Esophagus squamous epithelium (tissue), 5 donors: ENCODE measurements around the gene ARMC8. TPM values are rescaled to one million over a fixed set of nuclear protein-coding genes. Genes with fewer than 3 reads are reported as not detected.

Source experiments
- DNase-seq: peaks from one replicate; lab custom pipeline; 2025; lab: John Stamatoyannopoulos, UW
- H3K27ac ChIP-seq, 4 donors: fragments of 200-600 bp; sonication (generic); one replicate each; pipeline ENCODE4 v1.5.1; 2016 to 2019; ENCODE audit warnings: mild to moderate bottlenecking in 1 of 4
- H3K27me3 ChIP-seq, 4 donors: fragments of 200-600 bp; sonication (generic); 1 replicate in 3 of 4; 2 replicates in 1 of 4; pipeline versions ENCODE4 v1.5.1 to v1.6.0; 2017 to 2021; ENCODE audit warnings: antibody characterized with exemption in 1 of 4
- H3K36me3 ChIP-seq, 3 donors: fragments of 200-600 bp; sonication (generic); one replicate each; pipeline ENCODE4 v1.5.1; 2016 to 2019
- H3K4me1 ChIP-seq, 3 donors: fragments of 200-600 bp; sonication (generic); one replicate each; pipeline ENCODE4 v1.5.1; 2017 to 2019
- H3K4me3 ChIP-seq, 4 donors: fragments of 200-600 bp; sonication (generic); 1 replicate in 3 of 4; 2 replicates in 1 of 4; pipeline ENCODE4 v1.5.1; 2016 to 2019; ENCODE audit warnings: mild to moderate bottlenecking in 2 of 4, moderate library complexity in 1 of 4
- H3K9me3 ChIP-seq, 3 donors: fragments of 200-600 bp; sonication (generic); one replicate each; pipeline ENCODE4 v1.5.1; 2016 to 2019
- CTCF ChIP-seq, 6 experiments: fragments of 450-650 bp in 4 of 6; fragments of 200-600 bp in 2 of 6; sonication (generic) in 2 of 6; IDR thresholded peaks; one replicate each; pipeline ENCODE4 v1.5.1; 2016 to 2019; ENCODE audit warnings: antibody characterized with exemption in 6 of 6, mild to moderate bottlenecking in 4 of 6, moderate library complexity in 4 of 6
- POLR2A ChIP-seq, 4 donors: fragments of 450-650 bp; IDR thresholded peaks; one replicate each; pipeline ENCODE4 v1.6.1; 2017; ENCODE audit warnings: antibody characterized with exemption in 4 of 4, mild to moderate bottlenecking in 4 of 4, moderate library complexity in 3 of 4
- WGBS, 2 donors: methylation state at CpG; one replicate each; pipeline ENCODE4 v1.1.5; 2018; 5-methylcytosine and 5-hydroxymethylcytosine counted together
- intact Hi-C: fragments of 100-400 bp; cut with DNase I; formaldehyde crosslinking; loops from one replicate; pipeline ENCODE4 v1.15.0; 2022
- total RNA-seq, 4 donors: library from RNA; depleted of rRNA; stranded (reverse); fragments of >200 nt; gene quantifications; one replicate each; pipeline ENCODE4 v1.1.0, GENCODE V29; 2016
- donor health status: DM: yes; HTN: yes; CAD: no.

ARMC8 gene
- total RNA-seq, 4 donors from 2014 or later: 29.7 to 59.3 (median 34.6) TPM

- no peaks in the 10 kb centered on the region for H3K36me3 ChIP-seq
- no peaks in the 10 kb centered on the region for H3K9me3 ChIP-seq
- H3K4me3 ChIP-seq: peak overlapping the region in 3 of 4 donors; percentile 93 to 98 (median 94)
- WGBS, 2 donors: 49 to 70% methylated on average over 2 of the region's 2 CpGs
- peaks cover 0 to 11% (median 0%) of the 10 kb centered on the region in 4 donors for H3K27me3 ChIP-seq
- H3K4me1 ChIP-seq: peaks cover 0 to 40% (median 14%) of the 10 kb centered on the region in 3 donors
- intact Hi-C loops: no loop called here
- no peak for DNase-seq
- TF ChIP-seq POLR2A (IDR thresholded peaks at IDR 0.05) (no peak), CTCF (IDR thresholded peaks at IDR 0.05) (no peak)
- H3K27ac ChIP-seq: peak overlapping the region in 3 of 4 donors; percentile 98 to 99 (median 99)
Observed at GRCh38 chr3:138186221-138186620, 880 bp upstream of the ARMC8 start.

- peak overlapping the region; percentile 81 to 98 (median 94) for H3K4me3 ChIP-seq
- no peaks in the 10 kb centered on the region for H3K9me3 ChIP-seq
- no peak for DNase-seq
- TF ChIP-seq CTCF (IDR thresholded peaks at IDR 0.05) (peak in 1 of 6 experiments; percentile 4), POLR2A (IDR thresholded peaks at IDR 0.05) (no peak)
- H3K36me3 ChIP-seq: no peaks in the 10 kb centered on the region
- H3K4me1 ChIP-seq: peaks cover 0 to 44% (median 14%) of the 10 kb centered on the region in 3 donors
- peaks cover 0 to 11% (median 0%) of the 10 kb centered on the region in 4 donors for H3K27me3 ChIP-seq
- intact Hi-C loops: no loop called here
- peak overlapping the region; percentile 93 to 99 (median 98) for H3K27ac ChIP-seq
- 0 to 1% methylated on average over 14 to 24 of the region's 25 CpGs for WGBS, 2 donors
Observed at GRCh38 chr3:138186803-138187295, 252 bp upstream of the ARMC8 start.

- H3K4me3 ChIP-seq: peak overlapping the region; percentile 81 to 98 (median 94)
- H3K36me3 ChIP-seq: peaks cover 0 to 10% (median 0%) of the 10 kb centered on the region in 3 donors
- H3K27me3 ChIP-seq: peaks cover 0 to 8% (median 0%) of the 10 kb centered on the region in 4 donors
- H3K9me3 ChIP-seq: no peaks in the 10 kb centered on the region
- intact Hi-C loops: no loop called here
- peaks cover 0 to 44% (median 14%) of the 10 kb centered on the region in 3 donors for H3K4me1 ChIP-seq
- 4 to 6% methylated on average over 8 to 12 of the region's 17 CpGs for WGBS, 2 donors
- peak overlapping the region; percentile 93 to 99 (median 98) for H3K27ac ChIP-seq
- DNase-seq: no peak
- TF ChIP-seq CTCF (IDR thresholded peaks at IDR 0.05): no peak
- TF ChIP-seq POLR2A (IDR thresholded peaks at IDR 0.05): peak in 1 of 4 donors; percentile 34
Observed at GRCh38 chr3:138188013-138188730, 1.1 kb downstream of the ARMC8 start.

- WGBS, 2 donors: 62 to 80% methylated on average over 2 of the region's 2 CpGs
- Histone ChIP-seq H3K9me3 (no peaks in the 10 kb centered on the region), H3K4me3 (no peak overlapping the region), H3K36me3 (peaks cover 0 to 19% (median 0%) of the 10 kb centered on the region in 3 donors), H3K4me1 (peaks cover 0 to 15% (median 2%) of the 10 kb centered on the region in 3 donors), H3K27ac (no peak overlapping the region), H3K27me3 (no peaks in the 10 kb centered on the region)
- no peak for TF ChIP-seq POLR2A (IDR thresholded peaks at IDR 0.05)
- intact Hi-C loops: no loop called here
- DNase-seq: no peak
Observed at GRCh38 chr3:138195481-138195880, 8.4 kb downstream of the ARMC8 start.

- intact Hi-C loops: no loop called here
- TF ChIP-seq POLR2A (IDR thresholded peaks at IDR 0.05) (no peak), CTCF (IDR thresholded peaks at IDR 0.05) (no peak)
- Histone ChIP-seq H3K4me1 (peaks cover 0 to 9% (median 2%) of the 10 kb centered on the region in 3 donors), H3K4me3 (no peak overlapping the region), H3K27ac (no peak overlapping the region), H3K9me3 (no peaks in the 10 kb centered on the region), H3K27me3 (no peaks in the 10 kb centered on the region), H3K36me3 (peaks cover 0 to 19% (median 0%) of the 10 kb centered on the region in 3 donors)
- 51 to 77% methylated on average over 2 of the region's 2 CpGs for WGBS, 2 donors
- no peak for DNase-seq
Observed at GRCh38 chr3:138196023-138196422, 8.9 kb downstream of the ARMC8 start.
